ENCODE measurements around the gene SYF2. TPM values are rescaled to one million over a fixed set of nuclear protein-coding genes. Genes with fewer than 3 reads are reported as not detected.
"Not testable (repeated sequence)": the region's sequence is repeated elsewhere in the genome, so short reads cannot be mapped to it uniquely, and the experiment has no call there.

Gene SYF2
- total RNA-seq, 1 experiment from 2014 or later, result 49.1 TPM

DNA sequence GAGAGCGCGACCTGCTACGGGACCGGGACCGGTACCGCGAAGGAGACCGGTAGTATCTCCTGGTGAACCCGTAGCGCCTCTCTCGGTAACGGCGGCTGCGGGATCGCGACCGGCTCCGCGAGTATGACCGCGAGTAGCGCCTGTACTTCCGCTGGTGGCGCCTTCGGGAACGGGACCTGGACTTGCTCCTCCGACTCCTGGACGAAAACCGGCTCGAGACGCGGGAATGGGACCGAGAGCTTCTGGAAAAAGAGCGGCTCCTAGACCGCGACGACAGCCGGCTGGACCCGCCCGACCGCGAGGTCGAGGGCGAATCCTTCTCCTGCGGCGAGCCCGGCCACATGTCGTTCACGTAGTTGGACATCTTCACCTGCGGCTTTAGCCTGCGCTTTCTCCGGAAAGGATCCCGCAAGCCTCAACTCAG lies 14.3 kb upstream of the SYF2 start:
- DNase-seq (ENCODE audit: low read depth), result peak; percentile 15

GRCh38 chr1:25245809-25246599 lies 13.7 kb upstream of the SYF2 start:
- DNase-seq (ENCODE audit: low read depth), result peak; percentile 29

DNA sequence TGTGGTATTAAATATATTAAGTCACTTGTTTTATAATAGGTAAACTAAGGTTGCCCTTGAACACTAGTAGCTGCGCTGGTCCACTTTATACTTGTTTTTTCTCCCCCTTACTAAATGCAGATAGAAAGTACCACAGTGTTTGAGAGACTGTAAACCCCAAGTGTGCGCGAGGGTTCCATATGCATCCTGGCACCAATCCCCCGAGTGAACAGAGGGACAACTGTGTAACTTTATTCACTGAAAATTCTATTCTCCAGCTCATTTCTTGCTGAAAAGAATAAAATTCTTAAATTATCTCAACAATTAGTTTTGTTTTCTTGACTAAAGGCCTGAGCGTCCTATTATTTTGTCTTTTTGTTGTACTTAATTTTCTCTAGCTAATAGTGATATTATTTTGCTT lies 13.1 kb upstream of the SYF2 start:
- DNase-seq (ENCODE audit: low read depth), result no peak

DNA sequence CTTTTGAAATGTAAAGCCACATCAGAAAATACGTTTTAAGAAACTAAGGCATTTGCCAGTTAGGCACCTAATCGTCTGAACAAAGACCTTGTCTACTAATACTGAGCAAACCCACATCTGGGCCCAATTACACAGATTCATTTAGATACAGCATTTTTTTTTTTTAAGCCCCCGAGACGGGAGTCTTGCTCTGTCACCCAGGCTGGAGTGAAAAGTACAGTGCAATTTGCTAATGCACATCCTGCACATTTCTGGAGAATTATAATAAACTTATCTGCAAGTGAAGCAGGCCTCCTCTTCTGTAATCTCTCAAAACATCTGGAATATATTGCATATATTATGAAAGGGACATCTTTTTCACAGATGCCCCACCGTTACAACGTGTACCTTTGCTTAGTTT lies 11.6 kb upstream of the SYF2 start:
- DNase-seq (ENCODE audit: low read depth), result no peak

DNA sequence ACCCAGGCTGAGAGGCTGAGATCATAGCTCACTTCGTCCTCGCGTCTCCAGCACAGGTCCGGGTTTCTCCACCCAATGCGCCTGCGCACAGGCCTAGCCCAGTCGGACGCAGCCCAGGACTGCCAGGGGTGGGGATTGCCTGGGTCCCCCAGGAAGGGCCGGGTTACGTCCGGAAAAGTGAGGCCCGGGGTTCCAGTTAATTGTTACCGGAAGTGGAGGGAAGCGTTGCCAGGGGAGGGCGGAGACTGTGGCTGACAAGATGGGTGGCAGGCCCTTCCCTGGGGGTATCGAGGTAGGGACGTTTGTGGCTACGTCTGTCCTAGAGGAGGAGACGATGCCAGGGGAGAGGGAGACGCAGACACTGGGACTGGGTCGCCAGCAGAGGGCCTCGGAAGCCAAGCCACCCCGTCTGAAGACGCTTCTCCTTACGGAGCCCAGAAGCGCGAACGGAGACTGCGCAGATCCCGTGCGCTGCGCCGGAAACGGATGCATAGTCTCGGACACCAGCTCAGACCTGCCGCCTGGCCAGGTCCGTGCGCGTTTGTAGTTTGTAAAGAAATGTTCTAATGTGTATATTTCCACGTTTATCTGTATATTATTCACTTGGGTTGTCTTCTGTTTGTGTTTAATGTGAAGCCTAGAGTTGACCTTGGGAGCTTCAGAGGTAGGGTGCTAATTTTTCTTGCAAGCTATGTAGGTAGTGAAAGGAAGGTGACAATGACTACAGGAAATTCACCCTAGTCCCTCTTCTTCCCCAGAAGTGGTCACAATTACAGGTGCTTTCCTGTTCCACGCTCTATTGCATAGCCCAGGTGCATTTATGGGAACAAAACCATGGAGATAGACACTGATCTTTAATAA lies 7.6 kb upstream of the SYF2 start:
- DNase-seq (ENCODE audit: low read depth), result peak; percentile 91

- no peak for DNase-seq (ENCODE audit: low read depth)
These were observed 5.7 kb upstream of the SYF2 start for GRCh38 chr1:25238046-25238445.

GRCh38 chr1:25236261-25236660 lies 4.0 kb upstream of the SYF2 start:
- DNase-seq (ENCODE audit: low read depth), result not testable (repeated sequence)

- DNase-seq (ENCODE audit: low read depth), result not testable (repeated sequence)
These were observed 3.1 kb upstream of the SYF2 start for GRCh38 chr1:25235411-25235810.

DNA sequence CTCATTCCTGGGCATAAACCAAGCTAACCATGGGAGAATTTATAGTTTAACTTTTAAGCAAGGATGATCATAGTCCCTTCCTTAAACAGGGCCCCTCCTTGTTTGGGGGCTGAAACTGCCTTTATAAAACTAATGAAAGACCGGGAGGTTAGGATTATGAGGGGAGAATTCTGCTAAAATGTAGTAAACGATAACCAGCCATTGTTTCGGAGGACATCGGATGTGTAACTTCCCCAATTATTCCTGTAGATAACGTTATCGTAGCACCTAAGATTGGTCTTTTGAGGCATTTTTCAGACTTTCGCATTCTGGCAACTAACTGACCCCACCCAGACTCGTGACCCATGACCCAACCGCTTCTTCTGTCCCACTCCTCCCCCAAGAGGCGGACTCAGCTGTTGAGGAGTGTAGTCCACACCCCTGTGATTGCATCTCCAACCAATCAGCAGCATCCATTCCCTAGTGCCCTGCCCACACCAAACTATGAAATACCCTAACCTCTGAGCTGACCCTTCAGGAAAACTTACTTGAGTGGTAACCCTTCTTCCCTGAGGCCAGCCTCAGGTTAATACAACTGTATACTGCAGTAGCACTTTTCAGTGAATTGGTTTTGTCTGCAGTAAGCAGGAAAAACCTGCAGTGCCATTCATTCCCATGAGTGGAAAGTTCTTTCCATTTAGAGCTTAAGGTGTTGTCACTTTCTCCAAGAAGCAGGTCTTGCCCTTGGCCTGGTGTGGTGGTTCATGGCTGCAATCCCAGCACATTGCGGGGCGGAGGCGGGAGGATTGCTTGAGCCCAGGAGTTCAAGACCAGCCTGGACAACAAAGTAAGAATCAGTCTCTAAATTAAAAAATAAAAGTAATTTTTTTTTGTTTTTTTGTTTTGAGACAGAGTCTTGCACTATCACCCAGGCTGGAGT lies 823 bp upstream of the SYF2 start:
- peak; percentile 83 for DNase-seq (ENCODE audit: low read depth)

DNA sequence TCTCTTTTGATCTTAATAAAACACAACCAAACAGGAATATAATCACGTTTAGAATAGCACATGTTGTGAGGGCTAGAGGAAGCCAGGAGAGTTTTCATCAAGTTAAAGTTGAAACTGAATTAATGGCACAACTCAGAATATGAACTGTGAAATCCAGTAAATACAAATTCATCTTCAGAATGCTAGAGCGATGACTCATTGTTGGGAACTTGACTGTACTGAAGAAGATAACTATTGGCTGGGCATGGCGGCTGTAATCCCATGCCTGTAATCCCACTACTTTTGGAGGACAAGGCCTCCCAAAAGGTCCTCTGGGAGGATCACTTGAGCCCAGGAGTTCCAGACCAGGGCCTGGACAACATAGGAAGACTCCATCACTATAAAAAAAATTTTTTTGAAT lies 8.8 kb downstream of the SYF2 start:
- no peak for DNase-seq (ENCODE audit: low read depth)

- DNase-seq (ENCODE audit: low read depth), result no peak
These were observed 9.7 kb downstream of the SYF2 start for GRCh38 chr1:25222606-25223005.

- no peak for DNase-seq (ENCODE audit: low read depth)
These were observed 11.6 kb downstream of the SYF2 start for GRCh38 chr1:25220666-25221065.

DNA sequence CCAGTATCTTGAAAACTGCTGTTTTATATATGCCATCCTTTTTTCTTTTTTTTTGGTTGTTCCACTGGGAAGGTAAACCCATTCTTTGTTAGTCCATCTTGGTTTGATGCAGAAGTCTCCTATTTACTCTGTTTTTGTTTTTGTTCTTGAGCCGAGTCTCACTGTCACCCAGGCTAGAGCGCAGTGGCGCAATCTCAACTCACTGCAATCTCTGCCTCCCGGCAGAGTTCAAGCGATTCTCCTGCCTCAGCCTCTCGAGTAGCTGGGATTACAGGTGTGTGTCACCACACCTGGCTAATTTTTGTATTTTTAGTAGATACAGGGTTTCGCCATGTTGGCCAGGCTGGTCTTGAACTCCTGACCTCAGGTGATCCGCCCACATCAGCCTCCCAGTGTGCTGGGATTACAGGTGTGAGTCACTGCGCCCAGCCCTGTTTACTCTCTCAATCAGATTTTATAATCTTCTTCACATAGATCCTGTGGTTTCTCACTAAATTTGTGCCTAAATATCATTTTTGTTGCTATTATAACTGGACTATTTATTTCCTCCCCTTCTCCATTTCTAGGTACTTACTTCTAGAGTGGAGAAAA lies 12.5 kb downstream of the SYF2 start:
- DNase-seq (ENCODE audit: low read depth), result no peak

DNA sequence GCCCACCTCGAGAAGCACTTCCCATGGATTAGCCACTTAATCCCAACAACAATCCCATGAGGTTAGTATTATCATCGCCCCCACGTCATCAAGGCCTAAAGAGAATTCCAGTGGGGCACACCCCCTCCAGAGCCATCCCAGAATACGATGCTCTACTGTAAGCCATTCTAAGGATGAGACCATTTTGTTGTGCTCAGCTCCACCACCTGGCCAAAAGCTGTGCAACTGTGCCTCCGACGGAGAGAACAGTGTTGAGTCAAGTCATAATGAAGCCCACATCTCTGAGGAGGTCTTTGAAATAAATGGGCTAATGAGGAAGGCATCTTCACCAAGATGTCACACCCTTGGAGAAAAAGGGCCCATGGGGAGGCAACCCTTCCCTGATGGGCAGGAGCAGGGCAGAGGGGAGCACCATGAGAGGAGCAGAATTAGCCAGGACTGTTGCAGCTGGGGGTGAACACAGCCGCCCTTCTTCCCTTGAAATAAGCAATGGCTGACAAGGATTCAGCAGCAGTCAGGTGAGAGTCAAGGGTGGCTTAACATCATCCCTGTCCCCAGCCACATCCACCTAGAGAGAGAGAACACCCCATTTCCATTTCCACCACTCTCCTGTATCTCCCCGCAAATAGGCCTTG lies 14.6 kb downstream of the SYF2 start:
- no peak for DNase-seq (ENCODE audit: low read depth)

GRCh38 chr1:25217015-25217414 lies 15.3 kb downstream of the SYF2 start:
- DNase-seq (ENCODE audit: low read depth), result no peak

GRCh38 chr1:25216123-25216522 lies 16.2 kb downstream of the SYF2 start:
- DNase-seq (ENCODE audit: low read depth), result no peak

- DNase-seq (ENCODE audit: low read depth), result no peak
These were observed 19.6 kb downstream of the SYF2 start for GRCh38 chr1:25212725-25213124.

GRCh38 chr1:25210728-25211127 lies 21.6 kb downstream of the SYF2 start:
- no peak for DNase-seq (ENCODE audit: low read depth)

GRCh38 chr1:25209516-25209915 lies 22.8 kb downstream of the SYF2 start:
- no peak for DNase-seq (ENCODE audit: low read depth)

DNA sequence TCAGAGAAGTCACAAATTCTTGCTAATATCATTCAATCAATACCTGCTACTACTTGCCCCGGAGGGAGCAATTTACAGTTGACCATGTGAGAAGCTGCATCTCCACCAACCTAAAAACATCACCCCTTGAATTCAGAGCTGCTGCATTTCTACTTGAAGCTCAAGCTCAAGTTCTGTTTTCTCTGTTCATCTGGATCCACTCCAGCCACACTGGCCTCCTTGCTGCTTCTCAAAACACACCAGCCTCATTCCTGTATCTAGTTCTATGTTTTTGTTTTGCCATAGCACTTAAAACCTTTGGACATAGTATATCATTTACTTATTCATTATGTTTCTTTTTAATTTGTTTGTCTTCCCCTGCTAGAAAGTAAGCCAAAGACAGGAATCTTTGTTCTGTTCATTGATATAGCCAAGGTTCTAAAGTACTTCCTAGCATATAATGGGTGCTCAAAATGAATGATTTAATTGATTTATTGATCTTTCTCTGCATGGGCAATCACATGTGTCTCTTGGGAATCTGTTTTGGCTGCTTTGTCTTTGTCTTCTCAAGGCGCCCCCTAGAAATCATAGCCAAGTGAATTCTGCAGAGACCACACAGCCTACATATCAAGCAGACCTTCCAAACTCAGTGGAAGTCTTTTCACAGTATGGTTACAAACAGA lies 23.6 kb downstream of the SYF2 start:
- DNase-seq (ENCODE audit: low read depth), result no peak
